ENCODE results near the gene CIDEB. TPM values are rescaled to one million over a fixed set of nuclear protein-coding genes. Genes with fewer than 3 reads are reported as not detected.

Gene CIDEB
- total RNA-seq, 1 donor from 2014 or later: not detected

GRCh38 chr14:24308342-24309124 is 756 bp upstream of the CIDEB start:
- peak overlapping the region; percentile 8 for H3K27ac Mint-ChIP-seq (ENCODE audit: unreplicated experiment)
- no peak overlapping the region for H3K4me3 Mint-ChIP-seq (ENCODE audit: unreplicated experiment)
- no peak for DNase-seq (ENCODE audit: low spot score)
- peaks cover 6% of the 10 kb centered on the region for H3K4me1 Mint-ChIP-seq (ENCODE audit: low read depth)
- H3K36me3 Mint-ChIP-seq (ENCODE audit: low read depth): peaks cover 25% of the 10 kb centered on the region
- no peaks in the 10 kb centered on the region for H3K9me3 Mint-ChIP-seq (ENCODE audit: low read depth)
- TF ChIP-seq CTCF (IDR thresholded peaks at IDR 0.05): peak; percentile 35
- no peaks in the 10 kb centered on the region for H3K27me3 Mint-ChIP-seq (ENCODE audit: low read depth)

GRCh38 chr14:24307156-24307574 is 612 bp downstream of the CIDEB start:
- Mint-ChIP-seq H3K27me3 (ENCODE audit: low read depth) (no peaks in the 10 kb centered on the region), H3K9me3 (ENCODE audit: low read depth) (no peaks in the 10 kb centered on the region), H3K27ac (ENCODE audit: unreplicated experiment) (no peak overlapping the region), H3K4me3 (ENCODE audit: unreplicated experiment) (no peak overlapping the region), H3K36me3 (ENCODE audit: low read depth) (peaks cover 27% of the 10 kb centered on the region), H3K4me1 (ENCODE audit: low read depth) (peaks cover 6% of the 10 kb centered on the region)
- no peak for TF ChIP-seq CTCF (IDR thresholded peaks at IDR 0.05)
- no peak for DNase-seq (ENCODE audit: low spot score)

GRCh38 chr14:24304019-24304387 is 3.8 kb downstream of the CIDEB start:
- Mint-ChIP-seq H3K36me3 (ENCODE audit: low read depth) (peaks cover 26% of the 10 kb centered on the region), H3K4me3 (ENCODE audit: unreplicated experiment) (no peak overlapping the region), H3K4me1 (ENCODE audit: low read depth) (peaks cover 22% of the 10 kb centered on the region), H3K27me3 (ENCODE audit: low read depth) (no peaks in the 10 kb centered on the region), H3K9me3 (ENCODE audit: low read depth) (no peaks in the 10 kb centered on the region), H3K27ac (ENCODE audit: unreplicated experiment) (no peak overlapping the region)
- TF ChIP-seq CTCF (IDR thresholded peaks at IDR 0.05): no peak
- no peak for DNase-seq (ENCODE audit: low spot score)

GRCh38 chr14:24300326-24300980 is 7.3 kb downstream of the CIDEB start:
- H3K27me3 Mint-ChIP-seq (ENCODE audit: low read depth): no peaks in the 10 kb centered on the region
- peak overlapping the region; percentile 91 for H3K4me3 Mint-ChIP-seq (ENCODE audit: unreplicated experiment)
- TF ChIP-seq CTCF (IDR thresholded peaks at IDR 0.05): no peak
- H3K4me1 Mint-ChIP-seq (ENCODE audit: low read depth): peaks cover 39% of the 10 kb centered on the region
- H3K36me3 Mint-ChIP-seq (ENCODE audit: low read depth): peaks cover 28% of the 10 kb centered on the region
- H3K9me3 Mint-ChIP-seq (ENCODE audit: low read depth): no peaks in the 10 kb centered on the region
- DNase-seq (ENCODE audit: low spot score): no peak
- H3K27ac Mint-ChIP-seq (ENCODE audit: unreplicated experiment): peak overlapping the region; percentile 79

DNA sequence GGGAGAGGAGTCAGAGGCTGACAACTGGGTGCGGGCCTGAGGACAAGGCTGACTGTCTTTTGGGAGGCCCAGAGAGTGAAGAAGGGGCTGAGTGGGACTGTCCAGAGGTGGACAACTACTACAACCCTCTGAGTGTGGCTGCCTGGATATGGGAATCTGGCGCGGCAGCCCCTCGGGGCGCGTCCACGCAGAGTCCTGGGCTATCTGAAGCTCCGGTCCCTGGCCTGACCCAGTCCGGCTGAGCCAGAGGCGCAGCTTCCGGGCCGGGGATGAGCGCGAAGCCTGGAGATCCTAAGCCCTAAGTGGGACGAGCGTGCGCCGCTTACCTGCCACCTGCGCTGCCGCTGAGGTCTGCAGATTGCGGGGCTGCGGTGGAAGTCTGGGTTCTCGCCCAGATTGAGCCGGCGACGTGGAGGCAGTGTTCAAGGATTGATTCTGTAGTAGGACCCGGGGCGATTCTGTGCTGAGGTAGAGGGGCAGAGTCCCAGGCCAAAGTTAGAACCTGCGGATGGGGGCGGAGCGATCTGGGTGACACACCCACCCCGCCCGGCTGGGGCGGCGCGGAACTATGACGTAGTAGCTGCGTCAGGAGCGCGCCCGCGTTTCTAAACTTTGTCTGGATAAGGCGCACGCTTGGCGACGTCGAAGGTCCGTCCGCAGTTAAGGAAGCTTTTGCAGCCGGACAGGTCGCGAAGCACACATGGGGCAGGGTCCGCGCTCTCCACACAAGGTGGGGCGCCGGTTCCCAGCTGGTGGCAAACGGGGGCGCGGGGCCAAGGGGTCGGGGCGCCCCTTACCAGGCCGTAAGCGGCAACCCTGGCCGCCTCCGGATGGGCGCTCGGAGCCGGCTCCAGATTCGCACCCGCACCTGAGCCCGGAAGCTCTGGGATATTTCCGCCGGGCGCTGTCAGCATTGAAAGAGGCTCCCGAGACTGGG is 8.3 kb downstream of the CIDEB start, which contains the start of the genes DHRS1 and NOP9:
Gene DHRS1, minus strand, starts transcription at position 526 of the 937 bp plus-strand sequence. CDS start 674 bp downstream, outside the sequence.
Gene NOP9, plus strand, starts transcription at position 596 of the 937 bp plus-strand sequence. Its CDS starts 105 bp downstream, at position 701.
- peaks cover 39% of the 10 kb centered on the region for H3K4me1 Mint-ChIP-seq (ENCODE audit: low read depth)
- H3K27ac Mint-ChIP-seq (ENCODE audit: unreplicated experiment): peak within 1 kb of the TSS; percentile 96
- H3K4me3 Mint-ChIP-seq (ENCODE audit: unreplicated experiment): peak within 1 kb of the TSS; percentile 91
- no peaks in the 10 kb centered on the region for H3K9me3 Mint-ChIP-seq (ENCODE audit: low read depth)
- TF ChIP-seq CTCF (IDR thresholded peaks at IDR 0.05): no peak
- no peak for DNase-seq (ENCODE audit: low spot score)
- H3K36me3 Mint-ChIP-seq (ENCODE audit: low read depth): peaks cover 20% of the 10 kb centered on the region
- no peaks in the 10 kb centered on the region for H3K27me3 Mint-ChIP-seq (ENCODE audit: low read depth)
